PC-3 (cell line): ENCODE measurements around the gene COA1. TPM values are rescaled to one million over a fixed set of nuclear protein-coding genes. Genes with fewer than 3 reads are reported as not detected.
"Not testable (repeated sequence)": the region's sequence is repeated elsewhere in the genome, so short reads cannot be mapped to it uniquely, and the experiment has no call there.

Source experiments
- ATAC-seq: fragments of 200-7000 bp; cut with Tn5 transposase; 2 replicates; pipeline ENCODE4 v1.9.1; 2020; ENCODE audit warnings: mild to moderate bottlenecking, moderate library complexity
- Bru-seq: library from RNA; stranded (reverse); fragments of 400-500 nt; gene quantifications from one replicate; lab custom pipeline; 2021; lab: Mats Ljungman, UMichigan
- BruChase-seq, 2 experiments: library from RNA; stranded (reverse); fragments of 400-500 nt; gene quantifications; one replicate each; lab custom pipeline; 2021; lab: Mats Ljungman, UMichigan
- BruUV-seq: library from RNA; stranded (reverse); fragments of 400-500 nt; replicated peaks from 2 replicates; lab custom pipeline; 2021; lab: Mats Ljungman, UMichigan
- CTCF ChIA-PET: fragments of 300-600 bp; sonication (Branson Sonifier 250); formaldehyde crosslinking; loops from one replicate; lab custom pipeline; 2022; ENCODE audit warnings: antibody characterized with exemption; lab: Charles Lee
- POLR2A ChIA-PET: fragments of 300-600 bp; sonication (Branson Sonifier 250); formaldehyde crosslinking; loops from one replicate; lab custom pipeline; 2022; ENCODE audit warnings: antibody characterized with exemption; ENCODE audit not compliant: unreplicated experiment; lab: Charles Lee
- DNase-seq: peaks from one replicate; pipeline ENCODE4 v3.0.0-alpha.2; 2015
- H2AFZ ChIP-seq: fragments of 300-600 bp; sonication (generic); 2 replicates; pipeline ENCODE4 v1.6.0; 2016; ENCODE audit warnings: antibody characterized with exemption, low read length
- H3F3A ChIP-seq: fragments of 300-600 bp; sonication (generic); one replicate; pipeline ENCODE4 v1.6.0; 2017; ENCODE audit warnings: antibody characterized with exemption, low read length, control low read depth, mild to moderate bottlenecking; ENCODE audit not compliant: unreplicated experiment
- H3K27ac ChIP-seq: fragments of 300-600 bp; sonication (generic); 2 replicates; pipeline ENCODE4 v1.5.1; 2016; ENCODE audit warnings: mild to moderate bottlenecking, low read length
- H3K27me3 ChIP-seq: fragments of 300-600 bp; sonication (generic); 2 replicates; pipeline ENCODE4 v1.6.1; 2016; ENCODE audit warnings: low read length, mixed read lengths
- H3K36me3 ChIP-seq: fragments of 300-600 bp; sonication (generic); 2 replicates; pipeline ENCODE4 v1.6.1; 2016; ENCODE audit warnings: low read depth, mixed run types, low read length, mixed read lengths
- H3K4me1 ChIP-seq: fragments of 300-600 bp; sonication (generic); 2 replicates; pipeline ENCODE4 v1.5.1; 2016; ENCODE audit warnings: low read length; ENCODE audit not compliant: insufficient read depth
- H3K4me2 ChIP-seq: fragments of 300-600 bp; sonication (generic); 2 replicates; pipeline ENCODE4 v1.6.0; 2016; ENCODE audit warnings: low read length
- H3K4me3 ChIP-seq: fragments of 300-600 bp; sonication (generic); 2 replicates; pipeline ENCODE4 v1.5.1; 2016; ENCODE audit warnings: mild to moderate bottlenecking, low read length, mixed read lengths
- H3K79me2 ChIP-seq: fragments of 300-600 bp; sonication (generic); 2 replicates; pipeline ENCODE4 v1.6.1; 2017; ENCODE audit warnings: low read length, mixed read lengths
- H3K9ac ChIP-seq: fragments of 300-600 bp; sonication (generic); 2 replicates; pipeline ENCODE4 v1.6.0; 2016; ENCODE audit warnings: mild to moderate bottlenecking, low read length
- H3K9me2 ChIP-seq: fragments of 300-600 bp; sonication (generic); replicated peaks from 2 replicates; pipeline ENCODE4 v1.6.1; 2016; ENCODE audit warnings: mixed run types, low read length, mixed read lengths
- H3K9me3 ChIP-seq: fragments of 300-600 bp; sonication (generic); 2 replicates; pipeline ENCODE4 v1.6.1; 2016; ENCODE audit warnings: low read length, mixed read lengths
- H4K20me1 ChIP-seq: fragments of 300-600 bp; sonication (generic); 2 replicates; pipeline ENCODE4 v1.6.1; 2016; ENCODE audit warnings: low read length, mixed read lengths
- CTCF ChIP-seq: fragments of 300-600 bp; sonication (generic); conservative IDR thresholded peaks from 2 replicates; pipeline ENCODE4 v1.5.1; 2017; ENCODE audit warnings: antibody characterized with exemption, low read depth, mild to moderate bottlenecking, low read length
- EZH2 ChIP-seq: fragments of 300-600 bp; sonication (generic); IDR thresholded peaks from one replicate; pipeline ENCODE4 v1.6.1; 2017; ENCODE audit warnings: antibody characterized with exemption, mild to moderate bottlenecking, low read length; ENCODE audit not compliant: unreplicated experiment
- EZH2phosphoT487 ChIP-seq: fragments of 300-600 bp; sonication (generic); IDR thresholded peaks from 2 replicates; pipeline ENCODE4 v1.6.1; 2018; ENCODE audit warnings: mild to moderate bottlenecking, antibody characterized with exemption, low read length, borderline replicate concordance
- intact Hi-C: fragments of 100-400 bp; cut with micrococcal nuclease; formaldehyde crosslinking; loops from 2 replicates; pipeline ENCODE4 v1.9.0; 2023
- long read RNA-seq: library from polyadenylated mRNA; unstranded; transcript quantifications from one replicate; pipeline ENCODE4 v2.0.0, GENCODE V29; 2021; ENCODE audit not compliant: unreplicated experiment
- total RNA-seq: library from RNA; depleted of rRNA; stranded (reverse); fragments of >200 nt; gene quantifications from 2 replicates; pipeline ENCODE4 v1.2.3, GENCODE V29; 2014; rRNA removed

The COA1 gene
- total RNA-seq: 65.8 and 82.0 TPM in 2 replicates
- Bru-seq, nascent RNA: percentile 91 among the genes with signal in this experiment
- BruChase-seq, experiment 1, labeled RNA remaining after a 6-hour chase: percentile 81 among the genes with signal in this experiment
- BruChase-seq, experiment 2, labeled RNA remaining after a 2-hour chase: percentile 87 among the genes with signal in this experiment
- long read RNA-seq, transcript COA1-201 (6 exons, 927 nt): major isoform, 15 of 75 reads
- long read RNA-seq, partial matches to known transcripts: 10 of 75 reads
- long read RNA-seq, other reads (novel, unspliced or antisense): 39 of 75 reads

- intact Hi-C loops: loop anchor here (1.0 to 10.0 kb wide), 4 partner anchors 35 to 795 kb away; partner anchors contain the start of genes MRPL32 and PSMA2
- H3K9me2 ChIP-seq: no peaks in the 10 kb centered on the region
- peak within 1 kb of the TSS; percentile 53 for H3K27ac ChIP-seq
- H3K79me2 ChIP-seq: peaks cover 50% of the 10 kb centered on the region
- no peaks in the 10 kb centered on the region for H3K27me3 ChIP-seq
- no peaks in the 10 kb centered on the region for H3K9me3 ChIP-seq
- H3K4me3 ChIP-seq: peak within 1 kb of the TSS; percentile 95
- peak; percentile 91 for DNase-seq
- ChIA-PET POLR2A (interaction anchor here (0.6 to 1.0 kb wide), 4 partner anchors 17 to 147 kb away, joined by 3 to 10 read pairs (median 6); partner anchors contain the start of gene STK17A), CTCF (interaction anchor here (0.7 to 0.9 kb wide), 3 partner anchors 70 to 146 kb away, joined by 3 to 4 read pairs (median 3); partner anchors contain the start of gene STK17A)
- TF ChIP-seq CTCF (no peak), EZH2 (no peak), EZH2phosphoT487 (no peak)
- H3K36me3 ChIP-seq: no peaks in the 10 kb centered on the region
- peak; percentile 95 for ATAC-seq
- no peaks in the 10 kb centered on the region for H3F3A ChIP-seq
- H4K20me1 ChIP-seq: peaks cover 12% of the 10 kb centered on the region; the same call in 1 of the 2 replicates
- peaks cover 18% of the 10 kb centered on the region; the same call in 1 of the 2 replicates for H3K4me1 ChIP-seq
- peak within 1 kb of the TSS; percentile 94 for H3K9ac ChIP-seq
- peak within 1 kb of the TSS; percentile 97 for H2AFZ ChIP-seq
- no TSS peak for BruUV-seq
- peak within 1 kb of the TSS; percentile 84 for H3K4me2 ChIP-seq
Observed at GRCh38 chr7:43729214-43729923, at the start of gene COA1. TSS of gene COA1 (minus strand) at chr7:43729523. CDS start at chr7:43648614, 80,909 bp downstream.

GRCh38 chr7:43778293-43779044 is 49.1 kb upstream of the COA1 start:
- CTCF ChIA-PET: interaction anchor here (0.6 kb wide), 1 partner anchor 54 kb away, joined by 3 read pairs; no protein-coding TSS in a partner anchor
- H3K79me2 ChIP-seq, H3K36me3 ChIP-seq, H3K9me2 ChIP-seq, H3K4me1 ChIP-seq, H3K4me3 ChIP-seq, intact Hi-C loops, BruUV-seq, ATAC-seq, H2AFZ ChIP-seq, H3F3A ChIP-seq, DNase-seq, H3K27ac ChIP-seq, H4K20me1 ChIP-seq, POLR2A ChIA-PET, H3K9ac ChIP-seq, H3K9me3 ChIP-seq, H3K27me3 ChIP-seq: not testable (repeated sequence)
- 0 out of 2 replicates have a peak overlapping the region, but pooled peaks have one; percentile 26 for H3K4me2 ChIP-seq

- DNase-seq, H3K79me2 ChIP-seq, CTCF ChIA-PET, H3K4me1 ChIP-seq, BruUV-seq, H3K4me3 ChIP-seq, H2AFZ ChIP-seq, H3K9ac ChIP-seq, H3K27ac ChIP-seq, H4K20me1 ChIP-seq, H3K9me2 ChIP-seq, ATAC-seq, POLR2A ChIA-PET, H3K9me3 ChIP-seq, H3K36me3 ChIP-seq, H3K27me3 ChIP-seq, H3F3A ChIP-seq, H3K4me2 ChIP-seq, intact Hi-C loops: not testable (repeated sequence)
Observed at GRCh38 chr7:43775255-43775654, 45.9 kb upstream of the COA1 start.

- H3K4me1 ChIP-seq, H2AFZ ChIP-seq, H3K9me3 ChIP-seq, H3F3A ChIP-seq, H3K9ac ChIP-seq, ATAC-seq, CTCF ChIA-PET, H3K27me3 ChIP-seq, BruUV-seq, H3K4me2 ChIP-seq, H4K20me1 ChIP-seq, DNase-seq, H3K9me2 ChIP-seq, H3K27ac ChIP-seq, H3K36me3 ChIP-seq, POLR2A ChIA-PET, H3K4me3 ChIP-seq, H3K79me2 ChIP-seq, intact Hi-C loops: not testable (repeated sequence)
Observed at GRCh38 chr7:43773268-43773667, 43.9 kb upstream of the COA1 start.
